K562 (cell line): ENCODE data around the gene GGA3. TPM values are rescaled to one million over a fixed set of nuclear protein-coding genes. Genes with fewer than 3 reads are reported as not detected.

Experiments used
- C11orf30 ChIP-seq: fragments of 450-650 bp; IDR thresholded peaks from 2 replicates; pipeline ENCODE4 v1.6.1; 2016; ENCODE audit warnings: low read depth, mild to moderate bottlenecking
- CCAR2 ChIP-seq: fragments of 200-400 bp; formaldehyde crosslinking; IDR thresholded peaks from 2 replicates; pipeline ENCODE4 v1.6.1; 2017; ENCODE audit warnings: mild to moderate bottlenecking, low read depth, low read length
- HLTF ChIP-seq: fragments of 450-650 bp; IDR thresholded peaks from 2 replicates; pipeline ENCODE4 v1.6.1; 2016
- MEIS2 ChIP-seq: fragments of 450-650 bp; IDR thresholded peaks from 2 replicates; pipeline ENCODE4 v1.6.1; 2014; ENCODE audit warnings: mild to moderate bottlenecking; ENCODE audit not compliant: partially characterized antibody
- MIER1 ChIP-seq: fragments of 450-650 bp; IDR thresholded peaks from 2 replicates; pipeline ENCODE4 v1.6.1; 2016; ENCODE audit warnings: antibody characterized with exemption, mild to moderate bottlenecking, low read depth
- MYBL2 ChIP-seq, 2 experiments: fragments of 450-650 bp in 1 of 2; sonication (generic) in 1 of 2; formaldehyde crosslinking in 1 of 2; IDR thresholded peaks; 2 replicates each; pipeline versions ENCODE4 v1.6.1 to v1.8.1; 2017 to 2022; ENCODE audit warnings: borderline replicate concordance in 1 of 2, inconsistent platforms in 1 of 2, low read depth in 1 of 2, mild to moderate bottlenecking in 1 of 2, missing genetic modification reagents in 1 of 2, moderate library complexity in 1 of 2
- NCOR1 ChIP-seq: fragments of 450-650 bp; IDR thresholded peaks from 2 replicates; pipeline ENCODE4 v1.6.1; 2016; ENCODE audit warnings: mild to moderate bottlenecking, moderate library complexity
- SOX6 ChIP-seq: fragments of 450-650 bp; IDR thresholded peaks from 2 replicates; pipeline ENCODE4 v1.6.1; 2014; ENCODE audit warnings: mild to moderate bottlenecking
- TRIM24 ChIP-seq, 2 experiments: fragments of 450-650 bp; IDR thresholded peaks; 2 replicates each; pipeline ENCODE4 v1.6.1; 2016
- ZNF134 ChIP-seq: fragments of 250-450 bp; sonication (Bioruptor Pico); conservative IDR thresholded peaks from 2 replicates; pipeline ENCODE4 v1.4.0; 2020
- polyA plus RNA-seq, 8 experiments: library from polyadenylated mRNA; depleted of rRNA in 4 of 8; stranded (reverse) in 5 of 8; unstranded in 3 of 8; fragments of >200 nt; fragmentation: Nextera tagmentation in 2 of 8; fragmentation: Illumina TruSeq in 1 of 8; extraction: Ambion mirVana in 2 of 8; extraction: Trizol in 1 of 8; gene quantifications; 2 replicates each; pipeline versions ENCODE4 v1.2.1 to v1.2.3, GENCODE V29; 2011 to 2014; ENCODE audit warnings: inconsistent platforms in 1 of 8, missing spikeins in 1 of 8
- total RNA-seq, 7 experiments: library from RNA; depleted of rRNA in 6 of 7; stranded (reverse); fragments of >200 nt in 6 of 7; fragmentation: Illumina TruSeq in 2 of 7; extraction: Trizol in 2 of 7; gene quantifications; 2 replicates each; pipeline versions ENCODE4 v1.2.1 to v1.2.3, GENCODE V29; 2011 to 2021; ENCODE audit warnings: low replicate concordance in 1 of 7
- TF ChIP-seq, protein P1 (sequence below): sonication (generic); formaldehyde crosslinking; IDR thresholded peaks from 2 replicates; pipeline ENCODE4 v1.5.0; 2020; ENCODE audit warnings: missing genetic modification reagents
- TF ChIP-seq, protein P2 (sequence below): IDR thresholded peaks from 2 replicates; pipeline ENCODE4 v1.6.1; 2014; ENCODE audit warnings: antibody characterized with exemption
- TF ChIP-seq, protein P3 (sequence below): fragments of 250-450 bp; sonication (Bioruptor Pico); IDR thresholded peaks from 2 replicates; pipeline ENCODE4 v1.8.0; 2022; ENCODE audit warnings: inconsistent platforms
- TF ChIP-seq, protein P4 (sequence below), 2 experiments: fragments of 450-650 bp in 1 of 2; sonication (generic) in 1 of 2; formaldehyde crosslinking in 1 of 2; IDR thresholded peaks in 1 of 2; conservative IDR thresholded peaks in 1 of 2; 2 replicates each; pipeline versions ENCODE4 v1.6.1 to v1.8.1; 2016 to 2023; ENCODE audit warnings: mild to moderate bottlenecking in 2 of 2, moderate library complexity in 2 of 2, inconsistent platforms in 1 of 2, missing genetic modification reagents in 1 of 2
- TF ChIP-seq, protein P5 (sequence below): IDR thresholded peaks from 2 replicates; pipeline ENCODE4 v1.6.1; 2011; ENCODE audit not compliant: insufficient read length; ENCODE audit errors: extremely low read depth
- TF ChIP-seq, protein P6 (sequence below): fragments of 250-450 bp; sonication (Bioruptor Pico); IDR thresholded peaks from 2 replicates; pipeline ENCODE4 v1.4.0; 2020; ENCODE audit warnings: mild to moderate bottlenecking, moderate library complexity, borderline replicate concordance

Gene GGA3
- total and polyA plus RNA-seq, 9 of the 15 experiments (the other 6 are each of a cell fraction or from before 2014, with no cell fraction given): 5.7 to 64.9 (median 25.4) TPM

DNA sequence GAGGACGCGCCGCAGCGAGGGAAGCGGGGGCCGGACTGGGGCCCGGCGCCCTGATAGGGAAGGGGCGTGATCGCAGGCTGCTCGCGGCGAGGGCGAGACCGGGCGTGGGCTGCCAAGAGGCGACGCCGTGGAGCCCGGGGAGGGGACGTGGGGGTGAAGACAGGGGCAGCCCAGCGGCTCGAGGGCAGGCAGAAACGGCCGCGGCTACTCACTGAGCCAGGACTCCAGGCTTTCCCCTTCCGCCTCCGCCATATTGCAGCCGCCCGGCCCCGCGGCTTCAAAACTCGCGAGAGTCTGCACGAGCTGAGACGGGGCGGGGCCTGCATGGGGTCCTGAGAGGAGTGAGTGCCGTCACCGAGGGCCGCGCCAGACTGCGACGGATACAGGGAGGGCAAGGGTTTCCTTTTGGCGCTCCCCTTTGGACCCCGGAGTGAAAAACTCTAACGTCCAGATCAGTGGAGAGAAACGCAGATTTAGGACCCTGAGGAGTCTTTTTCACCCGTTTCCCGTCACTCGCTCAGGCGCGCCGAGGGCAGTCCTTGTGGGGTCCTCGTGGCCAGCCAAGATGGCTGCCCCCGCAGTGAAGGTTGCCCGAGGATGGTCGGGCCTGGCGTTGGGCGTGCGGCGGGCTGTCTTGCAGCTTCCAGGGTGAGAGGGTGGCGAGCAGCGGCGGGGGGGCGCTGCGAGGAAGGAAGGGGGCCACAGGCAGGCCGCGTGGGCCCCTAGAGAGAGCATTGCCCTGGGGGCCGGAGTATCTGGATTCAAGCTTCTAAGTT is at the start of gene GGA3, which contains the start of gene MRPS7 (continued):
- TF ChIP-seq, protein P1, sequence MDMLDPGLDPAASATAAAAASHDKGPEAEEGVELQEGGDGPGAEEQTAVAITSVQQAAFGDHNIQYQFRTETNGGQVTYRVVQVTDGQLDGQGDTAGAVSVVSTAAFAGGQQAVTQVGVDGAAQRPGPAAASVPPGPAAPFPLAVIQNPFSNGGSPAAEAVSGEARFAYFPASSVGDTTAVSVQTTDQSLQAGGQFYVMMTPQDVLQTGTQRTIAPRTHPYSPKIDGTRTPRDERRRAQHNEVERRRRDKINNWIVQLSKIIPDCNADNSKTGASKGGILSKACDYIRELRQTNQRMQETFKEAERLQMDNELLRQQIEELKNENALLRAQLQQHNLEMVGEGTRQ: peak; percentile 34; the same call in 1 of the 2 replicates
- no peak for TF ChIP-seq ZNF134 (CRISPR knock-in tag)
- no peak for TF ChIP-seq MIER1
- no peak for TF ChIP-seq MYBL2 (IDR thresholded peaks at IDR 0.05; ENCODE audit: low read depth)
- no peak for TF ChIP-seq MYBL2 (CRISPR knock-in tag; IDR thresholded peaks at IDR 0.05; ENCODE audit: borderline replicate concordance)
- TF ChIP-seq TRIM24 (IDR thresholded peaks at IDR 0.05): no peak
- TF ChIP-seq, protein P2, sequence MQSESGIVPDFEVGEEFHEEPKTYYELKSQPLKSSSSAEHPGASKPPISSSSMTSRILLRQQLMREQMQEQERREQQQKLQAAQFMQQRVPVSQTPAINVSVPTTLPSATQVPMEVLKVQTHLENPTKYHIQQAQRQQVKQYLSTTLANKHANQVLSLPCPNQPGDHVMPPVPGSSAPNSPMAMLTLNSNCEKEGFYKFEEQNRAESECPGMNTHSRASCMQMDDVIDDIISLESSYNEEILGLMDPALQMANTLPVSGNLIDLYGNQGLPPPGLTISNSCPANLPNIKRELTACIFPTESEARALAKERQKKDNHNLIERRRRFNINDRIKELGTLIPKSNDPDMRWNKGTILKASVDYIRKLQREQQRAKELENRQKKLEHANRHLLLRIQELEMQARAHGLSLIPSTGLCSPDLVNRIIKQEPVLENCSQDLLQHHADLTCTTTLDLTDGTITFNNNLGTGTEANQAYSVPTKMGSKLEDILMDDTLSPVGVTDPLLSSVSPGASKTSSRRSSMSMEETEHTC: no peak
- TF ChIP-seq HLTF: no peak
- TF ChIP-seq, protein P3, sequence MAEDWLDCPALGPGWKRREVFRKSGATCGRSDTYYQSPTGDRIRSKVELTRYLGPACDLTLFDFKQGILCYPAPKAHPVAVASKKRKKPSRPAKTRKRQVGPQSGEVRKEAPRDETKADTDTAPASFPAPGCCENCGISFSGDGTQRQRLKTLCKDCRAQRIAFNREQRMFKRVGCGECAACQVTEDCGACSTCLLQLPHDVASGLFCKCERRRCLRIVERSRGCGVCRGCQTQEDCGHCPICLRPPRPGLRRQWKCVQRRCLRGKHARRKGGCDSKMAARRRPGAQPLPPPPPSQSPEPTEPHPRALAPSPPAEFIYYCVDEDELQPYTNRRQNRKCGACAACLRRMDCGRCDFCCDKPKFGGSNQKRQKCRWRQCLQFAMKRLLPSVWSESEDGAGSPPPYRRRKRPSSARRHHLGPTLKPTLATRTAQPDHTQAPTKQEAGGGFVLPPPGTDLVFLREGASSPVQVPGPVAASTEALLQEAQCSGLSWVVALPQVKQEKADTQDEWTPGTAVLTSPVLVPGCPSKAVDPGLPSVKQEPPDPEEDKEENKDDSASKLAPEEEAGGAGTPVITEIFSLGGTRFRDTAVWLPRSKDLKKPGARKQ: no peak
- no peak for TF ChIP-seq CCAR2
- TF ChIP-seq, protein P4, sequence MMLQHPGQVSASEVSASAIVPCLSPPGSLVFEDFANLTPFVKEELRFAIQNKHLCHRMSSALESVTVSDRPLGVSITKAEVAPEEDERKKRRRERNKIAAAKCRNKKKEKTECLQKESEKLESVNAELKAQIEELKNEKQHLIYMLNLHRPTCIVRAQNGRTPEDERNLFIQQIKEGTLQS (IDR thresholded peaks at IDR 0.05): peak; percentile 51
- TF ChIP-seq, protein P4 (CRISPR knock-in tag; conservative IDR thresholded peaks at IDR 0.05): no peak; the same call in 1 of the 2 replicates
- TF ChIP-seq MEIS2: no peak
- TF ChIP-seq, protein P5, sequence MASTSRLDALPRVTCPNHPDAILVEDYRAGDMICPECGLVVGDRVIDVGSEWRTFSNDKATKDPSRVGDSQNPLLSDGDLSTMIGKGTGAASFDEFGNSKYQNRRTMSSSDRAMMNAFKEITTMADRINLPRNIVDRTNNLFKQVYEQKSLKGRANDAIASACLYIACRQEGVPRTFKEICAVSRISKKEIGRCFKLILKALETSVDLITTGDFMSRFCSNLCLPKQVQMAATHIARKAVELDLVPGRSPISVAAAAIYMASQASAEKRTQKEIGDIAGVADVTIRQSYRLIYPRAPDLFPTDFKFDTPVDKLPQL: peak; percentile 27
- TF ChIP-seq, protein P6, sequence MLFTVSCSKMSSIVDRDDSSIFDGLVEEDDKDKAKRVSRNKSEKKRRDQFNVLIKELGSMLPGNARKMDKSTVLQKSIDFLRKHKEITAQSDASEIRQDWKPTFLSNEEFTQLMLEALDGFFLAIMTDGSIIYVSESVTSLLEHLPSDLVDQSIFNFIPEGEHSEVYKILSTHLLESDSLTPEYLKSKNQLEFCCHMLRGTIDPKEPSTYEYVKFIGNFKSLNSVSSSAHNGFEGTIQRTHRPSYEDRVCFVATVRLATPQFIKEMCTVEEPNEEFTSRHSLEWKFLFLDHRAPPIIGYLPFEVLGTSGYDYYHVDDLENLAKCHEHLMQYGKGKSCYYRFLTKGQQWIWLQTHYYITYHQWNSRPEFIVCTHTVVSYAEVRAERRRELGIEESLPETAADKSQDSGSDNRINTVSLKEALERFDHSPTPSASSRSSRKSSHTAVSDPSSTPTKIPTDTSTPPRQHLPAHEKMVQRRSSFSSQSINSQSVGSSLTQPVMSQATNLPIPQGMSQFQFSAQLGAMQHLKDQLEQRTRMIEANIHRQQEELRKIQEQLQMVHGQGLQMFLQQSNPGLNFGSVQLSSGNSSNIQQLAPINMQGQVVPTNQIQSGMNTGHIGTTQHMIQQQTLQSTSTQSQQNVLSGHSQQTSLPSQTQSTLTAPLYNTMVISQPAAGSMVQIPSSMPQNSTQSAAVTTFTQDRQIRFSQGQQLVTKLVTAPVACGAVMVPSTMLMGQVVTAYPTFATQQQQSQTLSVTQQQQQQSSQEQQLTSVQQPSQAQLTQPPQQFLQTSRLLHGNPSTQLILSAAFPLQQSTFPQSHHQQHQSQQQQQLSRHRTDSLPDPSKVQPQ: no peak
- peak; percentile 98 for TF ChIP-seq C11orf30
- TF ChIP-seq NCOR1: no peak
- peak; percentile 41; the same call in 1 of the 2 replicates for TF ChIP-seq SOX6
